ENCODE results near the gene TMEM221. TPM values are rescaled to one million over a fixed set of nuclear protein-coding genes. Genes with fewer than 3 reads are reported as not detected.

Gene TMEM221
- total RNA-seq, 4 donors from 2014 or later: 0.48 TPM; not detected in 3

DNA sequence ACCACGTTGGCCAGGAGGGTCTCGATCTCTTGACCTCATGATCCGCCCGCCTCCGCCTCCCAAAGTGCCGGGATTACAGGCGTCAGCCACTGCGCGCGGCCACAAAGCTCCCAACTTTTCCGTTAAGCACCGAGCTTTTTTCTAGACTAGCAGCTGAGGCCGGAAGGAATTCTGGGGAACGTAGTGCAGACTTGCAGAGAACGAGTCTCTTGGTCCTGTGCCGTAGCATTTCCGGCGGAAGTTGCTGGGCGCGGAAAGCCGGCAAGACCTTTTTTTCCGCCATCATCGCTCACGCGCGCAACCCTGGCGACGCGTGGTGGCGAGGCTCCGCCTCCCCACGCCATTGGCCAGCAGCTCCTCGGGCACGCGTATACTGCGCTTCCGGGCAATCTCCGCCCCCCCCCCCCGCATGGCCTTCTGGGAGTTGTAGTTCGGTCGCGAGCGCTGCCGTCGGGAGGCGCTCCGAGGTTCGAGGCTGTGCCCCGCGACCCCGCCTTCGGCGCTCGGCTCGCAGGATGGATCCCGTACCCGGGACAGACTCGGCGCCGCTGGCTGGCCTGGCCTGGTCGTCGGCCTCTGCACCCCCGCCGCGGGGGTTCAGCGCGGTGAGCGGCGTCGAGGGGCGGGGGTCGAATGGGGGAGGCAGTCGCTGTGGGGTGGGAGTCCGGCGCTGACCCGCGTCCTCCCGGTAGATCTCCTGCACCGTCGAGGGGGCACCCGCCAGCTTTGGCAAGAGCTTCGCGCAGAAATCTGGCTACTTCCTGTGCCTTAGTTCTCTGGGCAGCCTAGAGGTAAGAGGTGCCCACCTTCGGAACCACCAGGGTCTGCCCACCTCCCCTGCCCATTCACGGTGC lies 28.6 kb downstream of the TMEM221 start, which contains the start of gene MVB12A:
TSS of gene MVB12A (plus strand) at position 427 of the 854 bp plus-strand sequence. CDS start at position 516, 89 bp downstream.
- WGBS, 2 donors (ENCODE audit: low coverage in 1 of 2): 0% methylated on average over 54 of the region's 85 CpGs; no CpG with 5 or more reads in 1 of the 2 donors
- in situ Hi-C loops (cut with MboI; ENCODE audit: low pct_ligation_motif_present in 1 of 4, low pct_unique_long_range_greater_than_20kb in 1 of 4, low sequenced_read_pairs in 3 of 4) (no loop called here), intact Hi-C loops (cut with DNase I; ENCODE audit: low total_unique reads) (no loop called here)
- H3K4me3 ChIP-seq: peak within 1 kb of the TSS; percentile 67 to 88 (median 82)
- H3K27me3 ChIP-seq: no peaks in the 10 kb centered on the region
- H3K9me3 ChIP-seq: no peaks in the 10 kb centered on the region
- TF ChIP-seq POLR2A (IDR thresholded peaks at IDR 0.05): no peak
- TF ChIP-seq POLR2AphosphoS5 (IDR thresholded peaks at IDR 0.05): peak; percentile 61 to 70 (median 68)
- TF ChIP-seq, protein P1, sequence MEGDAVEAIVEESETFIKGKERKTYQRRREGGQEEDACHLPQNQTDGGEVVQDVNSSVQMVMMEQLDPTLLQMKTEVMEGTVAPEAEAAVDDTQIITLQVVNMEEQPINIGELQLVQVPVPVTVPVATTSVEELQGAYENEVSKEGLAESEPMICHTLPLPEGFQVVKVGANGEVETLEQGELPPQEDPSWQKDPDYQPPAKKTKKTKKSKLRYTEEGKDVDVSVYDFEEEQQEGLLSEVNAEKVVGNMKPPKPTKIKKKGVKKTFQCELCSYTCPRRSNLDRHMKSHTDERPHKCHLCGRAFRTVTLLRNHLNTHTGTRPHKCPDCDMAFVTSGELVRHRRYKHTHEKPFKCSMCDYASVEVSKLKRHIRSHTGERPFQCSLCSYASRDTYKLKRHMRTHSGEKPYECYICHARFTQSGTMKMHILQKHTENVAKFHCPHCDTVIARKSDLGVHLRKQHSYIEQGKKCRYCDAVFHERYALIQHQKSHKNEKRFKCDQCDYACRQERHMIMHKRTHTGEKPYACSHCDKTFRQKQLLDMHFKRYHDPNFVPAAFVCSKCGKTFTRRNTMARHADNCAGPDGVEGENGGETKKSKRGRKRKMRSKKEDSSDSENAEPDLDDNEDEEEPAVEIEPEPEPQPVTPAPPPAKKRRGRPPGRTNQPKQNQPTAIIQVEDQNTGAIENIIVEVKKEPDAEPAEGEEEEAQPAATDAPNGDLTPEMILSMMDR (IDR thresholded peaks at IDR 0.05): no peak
- no peak for TF ChIP-seq EP300 (IDR thresholded peaks at IDR 0.05; ENCODE audit: low read depth)
- peak within 1 kb of the TSS; percentile 68 to 92 (median 82) for H3K27ac ChIP-seq
- peak; percentile 97 for DNase-seq
- H3K36me3 ChIP-seq: no peaks in the 10 kb centered on the region
- peaks cover 0 to 12% (median 11%) of the 10 kb centered on the region in 4 donors for H3K4me1 ChIP-seq

DNA sequence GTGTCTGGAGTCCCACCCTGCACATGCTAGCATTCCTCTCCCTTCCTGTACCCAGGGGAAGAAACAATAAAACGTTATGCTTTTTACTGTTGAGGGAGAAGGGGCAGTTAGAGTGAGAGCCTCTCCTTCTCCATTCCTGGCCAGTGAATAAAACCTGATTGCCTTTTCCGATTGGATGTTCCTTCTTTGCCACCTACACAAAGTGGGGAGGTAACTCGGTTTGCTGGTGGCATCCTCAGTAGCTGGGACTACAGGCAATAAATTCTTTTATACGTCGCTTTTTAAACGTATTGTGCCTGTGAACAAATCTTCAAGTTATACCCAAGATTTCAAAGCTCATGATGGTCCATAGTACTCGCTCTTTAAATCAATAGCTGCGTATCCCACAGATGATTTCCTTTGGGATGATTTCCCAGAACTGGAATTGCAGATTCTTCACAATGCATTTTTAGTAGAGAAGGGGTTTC lies 29.3 kb downstream of the TMEM221 start:
- intact Hi-C loops (cut with DNase I; ENCODE audit: low total_unique reads) (no loop called here), in situ Hi-C loops (cut with MboI; ENCODE audit: low pct_ligation_motif_present in 1 of 4, low pct_unique_long_range_greater_than_20kb in 1 of 4, low sequenced_read_pairs in 3 of 4) (no loop called here)
- Histone ChIP-seq H3K36me3 (no peaks in the 10 kb centered on the region), H3K27me3 (no peaks in the 10 kb centered on the region), H3K4me1 (peaks cover 0 to 12% (median 11%) of the 10 kb centered on the region in 4 donors), H3K9me3 (no peaks in the 10 kb centered on the region), H3K4me3 (peak overlapping the region; percentile 25 to 87 (median 56)), H3K27ac (peak overlapping the region; percentile 68 to 92 (median 80))
- DNase-seq: no peak
- WGBS, 2 donors (ENCODE audit: low coverage in 1 of 2): 11 to 22% methylated on average over 6 to 8 of the region's 8 CpGs
- no peak for TF ChIP-seq POLR2A (IDR thresholded peaks at IDR 0.05)
- no peak for TF ChIP-seq EP300 (IDR thresholded peaks at IDR 0.05; ENCODE audit: low read depth)
- TF ChIP-seq, protein P1 (IDR thresholded peaks at IDR 0.05): no peak
- no peak for TF ChIP-seq POLR2AphosphoS5 (IDR thresholded peaks at IDR 0.05)

DNA sequence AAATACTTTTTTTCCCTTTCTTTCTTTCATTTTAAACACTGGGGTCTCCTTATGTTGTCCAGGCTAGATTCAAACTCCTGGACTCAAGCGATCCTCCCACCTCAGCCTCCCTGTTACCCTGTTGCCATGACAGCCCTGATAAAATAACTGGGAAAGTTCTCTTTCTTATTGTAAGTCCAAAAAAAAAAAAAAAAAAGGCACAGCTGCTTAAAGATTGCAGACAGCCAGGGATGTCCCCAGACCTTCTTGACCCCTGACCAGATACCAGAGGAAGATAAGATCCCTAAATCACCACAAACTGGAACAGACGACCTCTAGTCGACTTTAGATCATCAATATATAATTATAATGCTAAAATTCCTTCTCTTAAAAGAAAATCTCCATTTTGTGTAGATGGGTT lies 29.8 kb downstream of the TMEM221 start:
- H3K27ac ChIP-seq: peak overlapping the region in 1 of 4 donors; percentile 92
- no peaks in the 10 kb centered on the region for H3K27me3 ChIP-seq
- TF ChIP-seq POLR2AphosphoS5 (IDR thresholded peaks at IDR 0.05) (no peak), POLR2A (IDR thresholded peaks at IDR 0.05) (no peak), EP300 (IDR thresholded peaks at IDR 0.05; ENCODE audit: low read depth) (no peak)
- TF ChIP-seq, protein P1 (IDR thresholded peaks at IDR 0.05): no peak
- no peaks in the 10 kb centered on the region for H3K36me3 ChIP-seq
- intact Hi-C loops (cut with DNase I; ENCODE audit: low total_unique reads): no loop called here
- H3K4me1 ChIP-seq: peaks cover 0 to 12% (median 11%) of the 10 kb centered on the region in 4 donors
- 57 to 61% methylated on average over 3 of the region's 3 CpGs for WGBS, 2 donors (ENCODE audit: low coverage in 1 of 2)
- no peak for DNase-seq
- peak overlapping the region in 2 of 4 donors; percentile 78 to 87 for H3K4me3 ChIP-seq
- in situ Hi-C loops (cut with MboI; ENCODE audit: low pct_ligation_motif_present in 1 of 4, low pct_unique_long_range_greater_than_20kb in 1 of 4, low sequenced_read_pairs in 3 of 4): no loop called here
- no peaks in the 10 kb centered on the region for H3K9me3 ChIP-seq

DNA sequence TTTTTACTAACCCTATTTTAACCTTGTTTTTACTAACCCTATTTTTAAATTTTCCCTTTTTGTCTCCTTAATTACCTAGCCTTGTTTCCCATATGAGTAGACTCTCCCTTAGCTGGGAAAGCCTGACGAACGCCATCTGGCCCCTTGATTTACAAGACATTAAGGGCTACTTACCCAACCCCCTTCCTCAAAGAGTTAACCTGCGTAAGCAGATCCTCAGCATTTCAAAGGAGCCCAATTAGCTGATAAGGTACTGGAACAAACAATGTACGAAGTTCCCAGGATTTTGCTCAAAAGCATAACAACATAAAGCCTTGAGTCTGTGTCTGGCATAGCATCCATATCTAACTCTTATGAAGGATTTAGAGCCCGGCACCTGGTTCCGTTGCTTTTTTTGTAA lies 33.3 kb downstream of the TMEM221 start:
- DNase-seq: no peak
- no peaks in the 10 kb centered on the region for H3K36me3 ChIP-seq
- no peaks in the 10 kb centered on the region for H3K9me3 ChIP-seq
- in situ Hi-C loops (cut with MboI; ENCODE audit: low pct_ligation_motif_present in 1 of 4, low pct_unique_long_range_greater_than_20kb in 1 of 4, low sequenced_read_pairs in 3 of 4): no loop called here
- H3K27me3 ChIP-seq: no peaks in the 10 kb centered on the region
- peaks cover 0 to 23% (median 8%) of the 10 kb centered on the region in 4 donors for H3K4me1 ChIP-seq
- TF ChIP-seq, protein P1 (IDR thresholded peaks at IDR 0.05): no peak
- TF ChIP-seq EP300 (IDR thresholded peaks at IDR 0.05; ENCODE audit: low read depth): no peak
- TF ChIP-seq POLR2A (IDR thresholded peaks at IDR 0.05): no peak
- no peak for TF ChIP-seq POLR2AphosphoS5 (IDR thresholded peaks at IDR 0.05)
- WGBS, 2 donors (ENCODE audit: low coverage in 1 of 2): 72 to 84% methylated on average over 6 of the region's 6 CpGs
- intact Hi-C loops (cut with DNase I; ENCODE audit: low total_unique reads): no loop called here
- H3K4me3 ChIP-seq: no peak overlapping the region
- no peak overlapping the region for H3K27ac ChIP-seq
